HG03025 (cell line): ENCODE results near the gene ATP8A2.
"Not testable (repeated sequence)": the region's sequence is repeated elsewhere in the genome, so short reads cannot be mapped to it uniquely, and the experiment has no call there.

Experiments
- ATAC-seq: cut with Tn5 transposase; IDR thresholded peaks from one replicate; pipeline ENCODE4 v1.9.1; 2021; ENCODE audit warnings: mild to moderate bottlenecking, moderate library complexity; ENCODE audit not compliant: unreplicated experiment, low FRiP score

The ATP8A2 gene

GRCh38 chr13:26045142-26045541 lies 673.4 kb downstream of the ATP8A2 start:
- no peak for ATAC-seq

GRCh38 chr13:26046639-26047038 lies 674.9 kb downstream of the ATP8A2 start:
- no peak for ATAC-seq

- ATAC-seq = no peak
These were observed 675.3 kb downstream of the ATP8A2 start for GRCh38 chr13:26047040-26047439.

- no peak for ATAC-seq
These were observed 677.0 kb downstream of the ATP8A2 start for GRCh38 chr13:26048741-26049140.

- ATAC-seq = no peak
These were observed 678.9 kb downstream of the ATP8A2 start for GRCh38 chr13:26050568-26051230.

- no peak for ATAC-seq
These were observed 679.5 kb downstream of the ATP8A2 start for GRCh38 chr13:26051231-26051656.

- no peak for ATAC-seq
These were observed 680.0 kb downstream of the ATP8A2 start, which contains the start of gene SHISA2 for GRCh38 chr13:26051657-26052311. Gene SHISA2 (minus strand): TSS chr13:26052016. CDS start chr13:26050975, 1,041 bp downstream.

GRCh38 chr13:26052337-26052736 lies 680.6 kb downstream of the ATP8A2 start:
- no peak for ATAC-seq

- ATAC-seq = no peak
These were observed 681.7 kb downstream of the ATP8A2 start for GRCh38 chr13:26053418-26053980.

- no peak for ATAC-seq
These were observed 683.1 kb downstream of the ATP8A2 start for GRCh38 chr13:26054896-26055295.

- ATAC-seq = no peak
These were observed 686.9 kb downstream of the ATP8A2 start for GRCh38 chr13:26058704-26059103.

GRCh38 chr13:26060357-26060756 lies 688.6 kb downstream of the ATP8A2 start:
- ATAC-seq = no peak

GRCh38 chr13:26061256-26061655 lies 689.5 kb downstream of the ATP8A2 start:
- ATAC-seq = no peak

- no peak for ATAC-seq
These were observed 690.2 kb downstream of the ATP8A2 start for GRCh38 chr13:26061947-26062346.

GRCh38 chr13:26062853-26063444 lies 691.2 kb downstream of the ATP8A2 start:
- no peak for ATAC-seq

- not testable (repeated sequence) for ATAC-seq
These were observed 694.7 kb downstream of the ATP8A2 start for GRCh38 chr13:26066492-26066891.

- ATAC-seq = no peak
These were observed 695.8 kb downstream of the ATP8A2 start for GRCh38 chr13:26067601-26068000.

- ATAC-seq = not testable (repeated sequence)
These were observed 696.6 kb downstream of the ATP8A2 start for GRCh38 chr13:26068372-26068771.

- ATAC-seq = not testable (repeated sequence)
These were observed 697.9 kb downstream of the ATP8A2 start for GRCh38 chr13:26069642-26070041.

GRCh38 chr13:26071691-26072090 lies 699.9 kb downstream of the ATP8A2 start:
- ATAC-seq = no peak

- ATAC-seq = not testable (repeated sequence)
These were observed 700.6 kb downstream of the ATP8A2 start for GRCh38 chr13:26072335-26072734.
